ENCODE measurements around the gene ST3GAL4.
"Not testable (repeated sequence)": the region's sequence is repeated elsewhere in the genome, so short reads cannot be mapped to it uniquely, and the experiment has no call there.

ST3GAL4 gene

DNA sequence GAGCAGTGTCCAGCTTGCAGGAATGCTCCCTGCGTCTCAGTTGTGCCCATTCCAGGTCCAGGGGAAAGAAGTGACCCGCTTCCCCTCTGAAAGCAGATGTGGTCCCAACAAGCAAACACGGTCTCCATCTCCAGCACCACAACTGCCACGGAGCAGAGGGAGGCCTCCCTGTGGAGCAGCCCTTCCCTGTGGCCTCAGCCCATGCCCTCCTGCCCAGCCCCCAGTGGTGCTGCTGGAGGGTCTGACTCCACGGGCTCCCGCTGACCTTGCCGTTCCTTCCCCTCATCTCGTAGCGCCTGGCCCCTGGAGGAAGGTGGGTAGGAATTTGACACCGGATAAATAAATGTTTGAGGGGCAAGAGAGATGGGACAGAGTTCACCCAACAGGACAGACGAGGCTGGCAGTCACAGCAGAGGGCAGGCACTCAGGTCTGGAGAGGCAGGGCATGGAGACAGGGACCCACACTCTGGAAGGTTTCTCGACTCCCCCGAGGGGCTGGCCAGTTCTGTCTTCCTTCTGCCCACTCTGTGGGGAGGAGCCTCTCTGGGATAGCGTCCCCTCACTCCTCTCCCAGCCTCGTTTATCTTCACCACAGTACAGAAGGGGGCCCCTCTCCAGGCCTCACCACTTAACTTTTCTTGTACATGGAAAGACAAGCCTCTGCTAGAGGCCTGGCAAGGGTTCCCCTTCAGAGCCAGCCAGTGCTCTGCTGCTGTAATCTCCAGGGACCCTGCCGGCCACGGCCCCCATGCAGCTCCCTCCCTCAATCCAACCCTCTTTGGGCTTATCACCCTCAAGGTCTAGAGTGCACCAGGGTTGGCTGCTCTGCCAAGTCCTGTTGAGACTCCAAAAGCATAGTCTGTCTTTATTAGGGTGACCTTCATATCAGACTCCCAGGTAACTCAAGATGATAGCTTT is 7.5 kb upstream of the ST3GAL4 start:
- no peak for DNase-seq

DNA sequence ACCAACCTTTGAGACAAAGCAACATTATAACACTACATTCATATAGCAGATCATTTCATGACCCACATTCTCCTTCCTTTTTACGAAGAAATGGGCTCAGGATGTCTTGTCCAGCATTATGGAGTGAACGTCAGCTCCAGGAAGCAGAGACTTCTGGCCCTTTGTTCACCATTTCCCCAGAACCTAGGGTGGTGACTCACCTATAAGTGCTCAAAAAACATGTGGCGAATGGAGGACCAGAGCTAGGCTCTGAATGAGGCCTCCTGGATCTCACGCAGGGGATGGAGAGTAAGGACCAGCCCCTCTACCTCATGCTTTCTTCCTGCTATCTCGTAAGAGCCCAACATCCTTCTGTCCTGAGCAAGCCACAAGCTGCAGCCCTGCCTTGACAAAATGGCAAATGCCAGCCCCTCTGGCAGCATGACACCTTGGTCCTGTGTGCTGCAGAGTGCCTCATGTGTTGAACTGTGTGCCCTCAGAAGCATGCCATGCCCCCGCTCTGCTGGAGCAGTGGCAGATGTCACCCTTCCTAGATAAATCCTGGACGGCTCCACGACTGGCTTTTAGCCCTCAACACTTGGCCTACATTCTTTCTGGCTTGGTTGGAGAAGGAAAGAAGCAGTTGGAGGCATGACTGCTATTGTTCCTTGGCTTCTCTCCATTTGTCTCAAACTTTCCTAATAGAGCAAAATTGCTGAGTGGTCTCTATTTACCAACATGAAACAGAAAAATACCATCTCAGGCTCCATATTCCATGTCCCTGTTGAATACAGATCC is 6.5 kb upstream of the ST3GAL4 start:
- no peak for DNase-seq

DNA sequence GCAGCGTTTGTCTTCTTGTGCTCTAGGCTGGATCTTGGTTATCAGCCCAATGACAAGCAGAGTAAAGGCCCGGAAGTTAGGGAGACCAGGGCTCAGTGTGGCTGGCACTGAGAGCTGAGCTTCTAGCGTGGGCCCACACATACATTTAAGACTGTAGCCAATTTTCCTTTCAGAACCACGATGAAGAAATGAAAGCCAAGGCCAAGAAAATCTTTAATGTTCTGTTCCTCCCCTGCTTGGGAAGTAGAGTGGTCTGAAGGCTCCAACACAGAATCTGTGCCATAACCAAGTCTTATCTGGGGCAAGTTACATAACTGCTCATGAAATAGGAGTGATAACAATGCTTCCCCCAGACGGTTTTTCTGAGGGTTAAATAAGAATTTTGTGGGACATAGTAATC is 4.7 kb upstream of the ST3GAL4 start:
- no peak for DNase-seq

DNA sequence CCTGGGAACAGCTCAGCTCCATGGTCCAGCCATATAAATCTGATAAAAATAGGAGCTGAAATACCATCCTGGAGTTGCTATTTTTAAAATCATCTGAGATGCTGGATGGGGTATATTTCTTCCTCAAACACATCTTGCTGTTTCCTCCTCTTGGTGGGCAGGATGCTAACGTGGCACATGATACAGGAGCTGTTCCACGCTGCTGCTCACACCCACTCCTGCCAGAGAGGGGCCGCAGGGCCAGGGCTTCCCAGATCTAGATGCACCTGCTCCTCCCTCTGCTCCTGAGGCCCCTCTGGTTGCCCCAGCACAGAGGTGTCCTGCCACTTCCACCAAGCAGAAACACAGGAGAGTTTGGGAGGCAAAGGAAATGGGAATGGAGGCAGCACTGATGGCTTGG is 3.3 kb upstream of the ST3GAL4 start:
- DNase-seq = no peak

DNA sequence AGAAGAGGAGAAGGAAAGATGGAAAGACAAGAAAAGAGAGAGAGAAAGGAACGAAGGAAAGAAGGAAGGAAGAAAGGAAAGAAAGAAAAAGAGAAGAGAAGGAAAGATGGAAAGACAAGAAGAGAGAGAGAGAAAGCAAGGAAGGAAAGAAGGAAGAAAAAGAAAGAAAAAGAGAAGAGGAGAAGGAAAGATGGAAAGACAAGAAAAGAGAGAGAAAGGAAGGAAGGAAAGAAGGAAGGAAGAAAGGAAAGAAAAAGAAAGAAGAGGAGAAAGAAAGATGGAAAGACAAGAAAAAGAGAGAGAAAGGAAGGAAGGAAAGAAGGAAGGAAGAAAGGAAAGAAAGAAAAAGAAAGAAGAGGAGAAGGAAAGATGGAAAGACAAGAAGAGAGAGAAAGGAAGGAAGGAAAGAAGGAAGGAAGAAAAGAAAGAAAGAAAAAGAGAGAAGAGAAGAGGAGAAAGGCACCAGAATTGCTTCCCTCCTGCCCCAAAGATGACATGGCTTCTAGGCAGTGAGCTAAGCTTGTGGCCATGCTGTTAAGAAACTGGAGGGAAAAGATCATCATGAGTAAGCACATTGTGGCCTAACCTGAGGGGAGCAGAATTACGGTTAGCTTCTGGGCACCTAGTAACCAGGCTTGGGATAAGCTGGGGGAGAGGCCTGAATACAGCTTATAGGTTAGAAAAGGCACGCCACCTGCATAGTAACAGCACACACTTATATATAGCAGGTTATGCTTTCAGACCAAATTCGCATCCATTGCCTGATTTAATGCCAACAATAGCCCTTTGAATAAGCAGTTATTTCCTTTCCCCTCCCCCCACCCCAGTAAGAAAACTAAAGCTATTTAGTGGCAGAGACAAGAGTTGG is 2.3 kb upstream of the ST3GAL4 start:
- no peak for DNase-seq

DNA sequence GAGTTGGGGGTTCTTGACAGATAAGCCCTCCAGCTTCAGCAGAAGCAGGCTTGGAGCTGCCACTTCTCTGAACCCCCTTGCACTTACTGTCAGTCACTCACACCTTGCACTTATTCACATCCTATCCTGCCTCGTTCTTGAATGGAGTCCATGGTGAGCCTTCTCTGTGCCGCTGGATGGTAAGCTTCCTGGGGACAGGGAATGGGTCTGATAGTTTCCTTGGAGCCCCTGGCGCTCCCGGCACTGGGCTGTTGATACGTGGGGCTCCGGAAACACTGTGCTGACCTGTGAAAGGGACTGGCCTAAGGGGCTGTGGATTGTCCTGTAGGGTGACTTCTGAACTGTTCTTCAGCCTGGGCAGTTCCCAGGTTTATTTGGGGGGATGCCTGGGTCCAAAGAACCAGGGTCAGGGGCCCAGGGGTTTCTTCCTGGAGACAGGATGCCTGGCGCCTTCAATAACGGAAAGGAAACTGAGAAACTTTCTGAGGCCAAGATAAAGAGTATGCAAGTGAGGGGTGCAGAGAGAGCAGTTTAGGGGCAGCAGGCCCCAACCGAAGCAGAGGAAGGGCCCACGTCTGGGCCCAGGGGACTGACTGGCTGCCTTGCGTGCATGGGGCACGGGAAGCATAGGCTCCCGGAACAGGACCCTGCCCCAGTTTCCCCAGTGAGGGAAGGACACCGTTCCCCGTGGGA is 709 bp upstream of the ST3GAL4 start:
- DNase-seq = no peak

DNA sequence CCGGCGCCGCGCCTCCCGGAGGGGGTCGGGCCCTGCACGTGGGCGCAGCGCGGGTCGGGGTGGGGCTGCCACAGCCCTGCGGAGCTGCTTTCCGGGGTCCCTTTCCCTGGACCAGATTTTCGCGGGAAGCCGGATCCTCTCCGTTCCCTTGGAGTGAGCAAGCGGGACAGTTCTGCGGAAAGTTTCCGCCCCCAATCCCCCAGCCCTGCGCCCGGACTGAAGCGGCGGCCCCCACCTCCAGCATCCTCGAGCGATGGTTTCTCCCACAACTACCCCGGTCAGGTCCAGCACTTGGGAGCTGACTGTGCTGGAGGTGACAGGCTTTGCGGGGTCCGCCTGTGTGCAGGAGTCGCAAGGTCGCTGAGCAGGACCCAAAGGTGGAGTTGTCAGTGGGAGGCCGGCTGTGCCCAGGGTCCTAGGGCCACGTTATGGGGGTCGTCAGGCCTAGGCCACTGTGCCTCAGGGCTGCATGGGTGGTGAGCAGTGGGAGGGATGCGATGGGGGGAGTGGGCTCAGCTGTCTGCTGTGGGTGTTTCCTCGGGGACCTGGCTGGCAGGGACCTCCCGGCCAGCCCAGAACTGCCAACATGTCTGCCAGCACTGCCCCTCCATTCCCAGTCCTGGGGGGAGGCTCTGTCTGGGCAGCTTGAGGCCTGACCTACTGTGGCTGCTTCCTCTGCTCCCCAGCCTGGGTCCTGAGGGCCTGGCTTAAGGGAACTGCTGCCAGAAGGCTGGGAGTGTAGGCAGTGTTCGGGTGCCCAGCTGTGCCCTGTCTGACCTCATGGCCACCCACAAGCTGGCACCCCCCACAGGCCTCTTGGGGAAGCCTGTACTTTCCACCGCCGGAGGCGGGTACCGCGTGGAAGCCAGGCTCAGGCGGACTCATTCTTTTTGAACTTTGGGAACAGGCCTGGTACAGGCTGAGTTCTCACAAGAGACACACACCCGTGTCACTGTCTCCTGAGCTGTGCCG is 726 bp downstream of the ST3GAL4 start:
- DNase-seq = no peak

DNA sequence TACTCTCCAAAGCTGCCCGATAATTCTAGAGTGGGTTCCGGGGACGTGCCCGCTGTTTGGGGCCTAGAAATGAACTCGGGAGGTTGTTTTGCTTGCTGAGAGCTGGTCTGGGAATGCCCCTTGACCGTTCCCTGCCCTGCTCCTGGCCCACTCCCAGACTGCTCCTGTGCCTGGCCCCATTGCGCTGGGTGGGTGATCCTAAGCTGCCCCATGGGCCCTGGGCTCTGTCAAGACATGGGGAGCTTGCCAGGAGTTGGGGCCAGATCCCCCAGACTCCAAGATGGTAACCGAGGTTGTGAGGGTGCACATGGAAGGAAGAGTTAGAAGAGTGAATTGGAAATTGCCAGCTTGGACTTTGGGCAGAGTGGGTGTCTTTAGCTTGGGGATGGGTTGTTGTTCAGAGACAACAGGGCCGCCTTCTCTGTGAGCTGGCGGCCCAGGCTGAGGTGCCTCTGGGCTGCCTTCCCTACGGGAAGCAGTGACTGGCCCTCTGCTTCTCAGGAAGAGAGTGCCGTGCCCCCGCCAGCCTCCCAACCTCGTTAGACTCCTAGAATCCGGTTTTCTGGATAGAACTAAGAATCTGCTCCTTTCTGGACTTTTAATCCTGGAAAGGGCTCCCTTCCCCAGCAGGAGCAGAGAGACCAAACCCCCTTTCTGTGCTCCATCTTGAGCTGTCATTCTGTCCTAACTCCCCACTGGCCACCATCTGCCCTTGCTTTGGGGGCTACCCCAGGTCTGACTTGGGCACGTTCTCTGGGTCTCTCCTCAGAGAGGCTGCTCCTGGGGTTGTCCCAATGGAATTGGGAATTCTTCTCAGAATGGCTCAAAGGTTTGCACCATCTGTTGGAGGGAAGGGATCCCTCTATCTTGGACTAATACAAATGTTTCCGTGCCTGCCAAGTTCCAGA is 1.8 kb downstream of the ST3GAL4 start:
- DNase-seq = no peak

DNA sequence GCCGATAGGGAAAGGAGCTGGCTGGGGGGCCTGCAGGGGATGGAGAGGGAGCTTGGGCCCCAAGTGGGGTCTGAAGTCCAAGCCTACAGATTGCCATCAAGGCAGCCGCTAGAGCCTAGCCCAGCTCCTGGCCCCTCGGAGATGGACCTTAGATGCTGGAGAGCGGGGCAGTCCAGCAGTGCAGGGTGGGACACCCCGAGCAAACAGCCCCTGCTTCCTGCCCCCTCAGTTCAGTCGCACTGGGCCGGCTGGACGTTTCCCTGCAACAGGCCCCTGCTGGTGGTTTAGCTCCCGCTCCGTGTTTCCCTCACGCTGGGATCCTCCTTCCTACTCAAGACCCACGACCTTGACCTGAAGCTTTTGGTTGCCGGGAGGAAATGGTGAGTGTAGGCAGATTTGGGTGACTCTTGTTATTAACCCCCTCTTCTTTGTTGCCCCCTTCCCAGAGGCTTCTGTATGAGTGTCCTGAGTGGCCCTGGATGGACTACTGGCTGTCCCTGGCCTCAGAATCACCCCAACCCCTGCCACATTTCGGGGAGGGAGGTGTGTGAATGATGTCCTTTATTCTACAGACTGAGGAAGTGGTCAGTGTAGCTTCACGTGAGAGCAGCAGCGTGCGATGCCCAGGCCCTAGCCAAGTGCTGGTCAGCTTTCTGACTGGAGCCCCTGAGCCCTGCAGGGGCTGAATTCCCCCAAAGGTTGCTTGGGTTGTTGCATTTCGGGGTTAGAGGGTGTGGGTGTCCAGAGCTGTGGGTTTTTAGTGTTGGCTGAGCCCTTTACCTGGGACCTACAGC is 2.7 kb downstream of the ST3GAL4 start:
- DNase-seq = no peak

DNA sequence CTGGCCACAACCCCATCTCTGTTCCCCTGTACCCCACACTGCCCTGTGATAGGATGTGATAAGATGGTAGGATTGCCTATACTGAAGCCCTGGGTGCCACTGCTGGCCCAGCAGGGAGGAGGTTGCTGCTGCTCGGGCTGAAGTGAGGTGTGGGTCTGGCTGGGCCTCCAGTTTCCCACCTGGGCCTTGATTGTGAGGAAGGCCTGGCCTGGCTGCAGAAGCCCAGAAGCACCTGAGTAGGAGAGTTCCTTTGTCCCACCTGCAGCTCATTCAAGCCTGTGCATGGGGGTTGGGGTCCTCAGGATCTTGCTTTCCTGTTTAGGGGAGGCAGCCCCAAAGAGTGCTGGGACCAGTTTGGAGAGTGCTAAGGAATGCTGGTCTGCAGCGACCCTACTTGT is 3.3 kb downstream of the ST3GAL4 start:
- no peak for DNase-seq

DNA sequence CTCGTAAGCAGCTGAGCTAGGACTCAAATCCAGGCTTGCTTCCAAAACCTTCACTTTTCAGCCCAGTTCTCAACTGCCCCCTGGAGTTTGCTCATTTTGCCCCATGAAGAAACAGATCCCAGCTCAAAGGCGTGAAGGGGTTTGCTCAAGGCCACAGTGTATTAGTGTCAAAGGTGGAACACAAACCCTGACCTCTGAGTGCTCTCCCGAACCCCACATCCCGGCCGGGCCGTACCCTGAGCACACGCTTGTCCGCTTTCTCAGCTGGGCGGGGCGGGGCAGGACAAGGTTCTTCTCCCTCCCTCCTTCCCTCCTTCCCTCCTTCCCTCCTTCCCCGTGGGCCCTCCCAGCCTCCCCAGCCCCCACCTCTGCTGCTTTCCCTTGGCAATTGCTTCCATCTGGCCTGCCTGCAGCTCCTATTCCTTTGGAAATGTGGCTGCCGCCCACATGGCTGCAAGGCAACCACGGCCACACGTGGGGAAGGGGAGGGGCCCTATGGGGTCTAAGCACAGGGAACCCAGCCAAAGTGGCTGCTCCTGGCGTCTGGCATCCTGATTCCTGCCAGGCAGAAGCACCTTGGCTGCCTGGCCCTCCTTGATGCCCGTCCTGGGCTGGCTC is 4.1 kb downstream of the ST3GAL4 start:
- no peak for DNase-seq

DNA sequence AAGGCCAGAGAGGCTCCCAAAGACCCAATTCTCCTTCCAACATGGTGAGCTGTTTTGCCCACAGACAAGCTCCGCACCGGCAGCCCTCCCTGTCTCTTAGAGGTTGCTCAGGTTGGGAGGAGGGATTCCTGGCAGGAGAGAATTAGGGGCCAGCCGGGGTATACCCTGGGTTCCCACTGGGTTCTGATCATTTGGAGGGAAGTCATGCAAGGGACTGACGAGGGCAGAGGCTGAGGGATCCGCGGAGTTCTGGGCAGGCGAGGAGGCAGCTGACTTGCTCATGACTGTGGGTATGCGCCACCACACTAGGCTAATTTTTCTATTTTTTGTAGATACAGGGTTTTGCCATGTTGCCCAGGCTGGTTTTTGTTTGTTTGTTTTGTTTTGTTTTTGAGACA is 4.6 kb downstream of the ST3GAL4 start:
- DNase-seq = no peak

DNA sequence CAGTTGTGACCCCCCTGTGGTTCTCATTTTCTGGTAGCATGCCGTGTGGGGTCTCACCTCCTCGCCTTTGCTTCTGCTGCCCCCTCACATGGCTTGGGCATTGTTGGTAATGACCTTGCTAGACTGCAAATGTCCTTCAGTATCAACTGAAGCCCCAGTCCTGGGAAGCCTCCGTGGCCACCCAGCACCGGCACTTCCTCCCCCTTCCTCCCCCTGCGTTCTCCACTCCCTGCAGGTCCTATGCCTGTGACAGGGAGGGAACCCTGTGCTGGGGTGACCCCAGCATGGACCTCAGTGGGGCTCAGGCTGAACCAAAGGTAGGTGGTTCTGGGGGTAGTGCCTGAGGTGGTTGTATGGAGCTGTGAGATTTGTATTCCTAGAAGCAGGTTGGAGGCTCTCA is 5.9 kb downstream of the ST3GAL4 start:
- DNase-seq = no peak

DNA sequence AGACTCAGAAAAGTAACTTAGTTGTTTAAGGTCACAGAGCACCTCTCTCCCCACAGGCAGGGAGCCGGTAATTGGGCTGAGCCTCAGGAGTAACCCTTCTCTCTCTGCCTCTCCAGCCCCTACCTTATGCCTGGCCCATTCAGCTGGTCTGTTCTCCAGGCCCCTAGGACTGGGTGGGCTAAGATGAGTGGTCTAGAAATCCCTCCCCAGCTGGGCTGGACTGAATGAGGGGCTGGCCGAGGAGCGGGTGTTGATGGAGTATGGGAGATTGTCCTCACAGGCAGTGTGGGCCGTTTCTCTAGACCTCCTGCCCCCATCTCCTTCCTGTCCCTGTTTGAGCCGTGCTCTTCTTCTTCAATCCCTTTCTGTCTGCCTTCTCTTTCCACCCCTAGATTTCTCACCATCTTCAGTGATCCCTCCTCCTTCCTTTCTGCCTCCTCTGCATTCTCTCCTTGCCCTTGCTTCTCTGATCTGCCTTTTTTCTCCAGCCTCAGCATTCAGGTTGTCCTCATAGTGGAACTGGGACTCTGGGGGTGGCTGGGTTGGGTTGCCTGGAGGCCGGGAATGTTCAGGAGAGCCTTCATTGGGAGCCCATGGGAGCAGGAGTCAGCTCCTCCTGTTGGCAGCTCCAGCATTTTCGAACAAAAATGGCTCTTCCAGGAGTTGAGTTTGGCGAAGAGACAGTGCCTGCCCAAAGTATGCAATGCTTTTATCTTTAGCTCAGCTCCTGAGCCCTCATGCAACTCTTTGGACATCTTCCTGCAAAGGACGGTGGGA is 7.6 kb downstream of the ST3GAL4 start:
- DNase-seq = no peak

DNA sequence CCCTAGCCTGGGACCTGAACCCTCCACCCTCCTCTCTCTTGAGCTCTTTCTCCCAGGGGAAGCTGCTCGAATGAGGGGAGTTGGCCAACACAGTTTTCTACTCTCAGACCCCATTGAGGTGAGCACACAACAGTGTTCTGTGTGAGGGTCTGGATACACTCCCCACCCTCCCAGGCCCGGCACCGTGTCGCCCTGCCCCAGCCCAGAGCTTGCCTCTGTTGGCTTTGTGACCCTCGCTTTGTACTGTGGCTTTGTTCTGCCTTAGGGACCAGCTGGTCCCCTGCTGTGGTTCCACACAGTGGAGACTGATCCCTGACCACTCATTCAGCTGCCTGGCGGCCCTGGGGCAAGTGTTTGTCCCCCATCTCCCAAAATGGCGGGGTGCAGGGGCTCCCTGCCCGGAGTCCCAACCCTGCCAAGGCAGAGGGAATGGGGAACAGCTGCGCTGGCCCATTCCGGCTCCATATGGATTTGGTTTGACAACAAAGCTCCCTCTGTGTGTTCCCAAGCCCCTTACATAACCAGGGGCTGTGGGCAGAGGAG is 8.3 kb downstream of the ST3GAL4 start:
- DNase-seq = no peak

DNA sequence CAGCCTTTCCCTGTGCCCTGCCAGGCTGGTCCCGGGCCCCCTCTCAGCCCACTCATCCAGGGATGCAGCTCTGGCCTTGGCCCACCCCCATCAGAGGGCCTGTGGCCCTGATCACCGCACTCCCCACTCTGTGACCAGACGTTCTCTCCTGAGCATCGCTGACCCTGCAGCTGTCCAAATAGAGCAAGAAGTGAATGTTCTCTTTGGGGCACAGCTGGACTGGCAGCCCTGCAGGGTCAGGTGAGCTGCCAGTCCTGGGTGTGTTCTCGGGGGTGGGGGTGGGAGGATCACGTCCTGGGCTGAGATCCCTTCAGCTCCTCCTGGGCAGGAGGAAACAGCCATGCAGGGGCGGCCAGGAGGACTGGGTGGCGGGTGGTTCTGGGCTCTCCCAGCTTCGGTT is 9.2 kb downstream of the ST3GAL4 start:
- DNase-seq = not testable (repeated sequence)

DNA sequence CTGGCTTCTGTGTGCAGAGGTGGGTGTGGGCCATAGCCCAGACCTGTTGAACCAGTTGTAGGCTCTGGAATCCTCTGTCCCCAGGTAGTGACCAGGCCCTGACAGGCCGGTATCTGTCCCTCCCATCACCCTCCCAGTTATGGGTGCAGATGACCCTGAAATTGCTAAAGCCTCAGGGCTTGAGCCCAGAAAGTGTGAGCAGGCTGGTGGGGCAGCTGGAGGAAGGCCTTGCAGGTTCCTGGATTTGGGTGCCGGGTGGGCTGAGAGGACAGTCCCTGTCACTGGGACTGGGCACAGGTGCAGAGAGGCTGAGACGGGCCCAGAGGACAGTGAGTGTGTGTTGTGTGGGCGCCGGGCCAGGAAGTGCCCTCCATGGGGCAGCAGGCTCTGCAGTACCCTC is 10.0 kb downstream of the ST3GAL4 start:
- DNase-seq = not testable (repeated sequence)

Measured in SHP77 (cell line).